Femur (tissue), 1 donor: ENCODE measurements around the gene LGI2.
"Not testable (repeated sequence)": the region's sequence is repeated elsewhere in the genome, so short reads cannot be mapped to it uniquely, and the experiment has no call there.

Experiments used
- DNase-seq: peaks from one replicate; pipeline ENCODE4 v3.0.0-alpha.2; 2017

LGI2 gene

GRCh38 chr4:25050370-25051078 is 19.8 kb upstream of the LGI2 start:
- DNase-seq = no peak

DNA sequence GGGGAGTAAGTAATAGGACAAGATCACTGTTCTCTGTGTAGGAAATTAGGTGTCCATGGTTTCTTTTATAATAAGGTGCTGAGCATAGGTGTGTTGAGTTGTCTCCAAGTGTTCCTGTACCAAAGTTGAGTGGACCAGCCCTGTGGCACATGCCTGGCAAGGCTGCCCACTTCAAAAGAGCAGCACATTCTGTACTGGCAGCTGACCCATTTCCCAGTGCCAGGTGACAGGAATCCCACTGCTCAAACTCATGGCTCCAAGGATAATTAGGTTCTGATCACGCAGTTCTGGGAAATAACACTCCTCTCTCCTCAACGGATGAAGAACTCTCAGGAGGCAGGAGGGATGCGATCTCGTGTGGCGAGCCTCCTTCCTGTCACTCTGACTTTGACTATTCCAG is 12.8 kb upstream of the LGI2 start:
- DNase-seq = no peak

DNA sequence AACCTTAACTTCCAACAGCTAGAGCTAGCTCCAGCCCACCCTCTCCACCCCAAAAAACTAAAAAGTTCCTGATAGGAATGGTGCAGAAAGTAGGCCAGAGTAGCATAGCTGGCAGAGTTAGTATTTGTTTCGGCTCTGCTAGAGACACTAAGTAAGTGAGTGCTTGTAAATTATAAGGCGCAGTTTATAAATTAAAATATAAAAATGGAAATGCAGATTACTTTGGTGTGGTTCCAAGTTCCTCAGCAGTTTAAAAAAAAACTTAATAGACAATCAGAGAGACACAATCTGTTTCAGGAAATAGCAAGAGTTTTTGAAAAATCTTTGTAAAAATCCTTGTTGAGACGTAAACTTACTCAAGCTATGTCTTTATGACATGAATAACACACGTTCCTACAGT is 2.8 kb upstream of the LGI2 start:
- no peak for DNase-seq

DNA sequence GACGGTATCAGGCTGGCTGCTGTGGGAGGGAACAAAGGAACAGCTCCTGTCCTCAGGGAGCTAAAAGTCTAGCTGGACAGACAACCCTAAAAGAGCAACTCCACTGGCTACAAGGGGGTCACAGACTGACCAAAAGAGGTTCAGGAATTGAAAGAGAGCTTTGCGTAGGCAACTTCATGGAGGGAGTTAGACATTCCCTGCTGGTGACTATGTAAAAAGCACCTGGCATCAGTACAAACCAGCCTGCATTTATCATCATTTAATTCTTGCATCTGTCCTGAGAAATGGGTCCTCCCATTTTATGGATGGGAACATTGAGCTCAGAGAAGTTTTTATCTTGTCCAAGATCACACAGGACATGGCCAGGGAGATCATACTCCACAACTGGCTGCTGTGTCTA is 1.4 kb upstream of the LGI2 start:
- no peak for DNase-seq

DNA sequence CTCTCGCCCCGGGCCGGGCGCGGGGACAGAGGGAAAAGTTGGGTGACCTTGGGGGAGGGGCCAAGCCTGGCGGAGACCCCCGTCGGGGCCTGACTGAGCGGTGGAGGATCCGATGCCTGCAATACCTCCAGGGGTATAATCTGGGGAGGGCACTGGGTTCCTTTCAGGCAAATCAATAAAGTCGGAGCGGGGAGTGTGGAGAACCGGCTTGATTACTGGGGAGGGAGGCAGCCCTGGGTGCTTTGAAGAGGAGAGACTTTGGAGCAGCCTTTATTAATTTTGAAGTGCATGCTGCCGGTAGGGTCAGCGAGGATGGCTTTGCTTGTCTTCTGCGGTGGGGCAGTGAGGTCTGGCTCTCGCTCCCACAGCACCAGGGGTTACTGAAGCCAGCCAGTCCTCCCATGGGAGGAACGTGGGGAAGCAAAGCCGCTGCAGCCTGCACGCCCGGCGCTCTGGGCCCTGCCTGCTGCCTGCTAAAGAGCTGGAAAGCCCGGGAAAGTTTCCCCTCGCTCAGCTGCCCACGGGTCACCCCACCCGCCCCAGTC is 403 bp upstream of the LGI2 start:
- DNase-seq = peak; percentile 61

GRCh38 chr4:25029479-25030276 is 1.1 kb downstream of the LGI2 start:
- no peak for DNase-seq

GRCh38 chr4:25028851-25029250 is 1.9 kb downstream of the LGI2 start:
- no peak for DNase-seq

GRCh38 chr4:25022766-25023165 is 8.0 kb downstream of the LGI2 start:
- no peak for DNase-seq

DNA sequence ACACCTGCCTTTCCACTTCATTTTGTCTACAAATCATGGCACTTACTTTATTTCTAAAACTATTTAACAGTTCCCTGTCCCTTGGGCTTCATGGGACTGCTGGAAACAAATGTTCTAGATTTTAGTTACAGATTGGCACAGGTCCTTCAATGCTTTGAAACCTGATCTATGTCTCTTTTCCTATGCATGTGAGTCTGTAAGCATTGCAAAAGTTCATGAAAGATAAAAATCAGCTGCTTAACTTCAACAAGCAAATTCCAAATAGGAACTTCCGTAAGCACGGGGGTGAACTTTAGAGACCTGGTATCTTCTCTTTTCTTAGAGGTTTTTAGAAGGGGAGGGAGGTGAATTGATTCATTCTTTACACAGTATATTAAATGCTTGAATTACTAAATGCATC is 9.5 kb downstream of the LGI2 start:
- DNase-seq = no peak

GRCh38 chr4:25020236-25020635 is 10.5 kb downstream of the LGI2 start:
- DNase-seq = no peak

DNA sequence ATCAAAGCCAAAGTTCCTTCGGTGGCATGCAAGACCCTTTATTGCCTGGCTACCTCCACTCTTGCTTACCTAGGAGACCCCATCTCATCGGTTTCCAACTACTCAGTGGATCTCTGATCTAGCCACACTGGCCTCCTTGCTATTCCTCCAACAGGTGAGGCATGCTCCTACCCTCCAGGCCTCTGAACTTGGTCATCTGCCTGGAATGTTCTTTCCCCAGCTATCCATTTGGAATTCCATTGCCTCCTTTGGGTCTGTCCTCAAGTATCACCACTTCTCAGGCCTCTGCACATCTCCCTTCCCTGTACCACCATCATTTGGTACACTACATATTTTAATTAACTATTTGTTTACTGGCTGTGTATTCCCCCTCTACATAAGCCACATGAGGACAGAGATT is 11.2 kb downstream of the LGI2 start:
- DNase-seq = no peak

DNA sequence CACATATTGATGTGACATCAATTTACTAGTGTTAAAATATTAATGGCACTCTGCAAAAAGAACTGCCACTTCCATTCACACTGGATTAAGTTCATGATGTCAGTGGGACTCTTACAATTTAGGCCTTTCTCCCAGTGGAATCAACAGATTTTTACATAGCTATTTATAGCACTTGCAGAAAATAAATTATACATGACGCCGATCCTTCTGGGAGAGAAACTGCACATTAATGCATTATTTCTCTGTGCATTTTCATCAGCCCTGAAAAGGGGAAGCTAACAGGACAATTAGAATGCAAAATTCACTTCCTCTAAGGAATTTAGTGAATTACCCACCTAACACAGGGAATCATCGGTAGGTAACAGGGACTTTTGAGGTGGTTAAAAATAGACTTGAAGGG is 15.7 kb downstream of the LGI2 start:
- DNase-seq = no peak

DNA sequence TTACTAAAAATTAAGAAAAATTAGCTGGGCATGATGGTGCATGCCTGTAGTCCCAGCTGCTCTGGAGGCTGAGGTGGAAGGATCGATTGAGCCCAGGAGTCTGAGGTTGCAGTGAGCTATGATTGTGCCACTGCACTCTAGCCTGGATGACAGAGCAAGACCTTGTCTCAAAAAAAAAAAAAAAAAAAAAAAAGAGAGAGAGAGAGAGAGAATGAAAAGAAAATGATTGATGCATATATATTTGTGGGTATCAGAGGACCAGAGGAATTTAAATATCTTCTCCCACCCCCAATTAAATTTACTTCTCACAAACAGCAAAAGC is 16.1 kb downstream of the LGI2 start:
- DNase-seq = not testable (repeated sequence)

DNA sequence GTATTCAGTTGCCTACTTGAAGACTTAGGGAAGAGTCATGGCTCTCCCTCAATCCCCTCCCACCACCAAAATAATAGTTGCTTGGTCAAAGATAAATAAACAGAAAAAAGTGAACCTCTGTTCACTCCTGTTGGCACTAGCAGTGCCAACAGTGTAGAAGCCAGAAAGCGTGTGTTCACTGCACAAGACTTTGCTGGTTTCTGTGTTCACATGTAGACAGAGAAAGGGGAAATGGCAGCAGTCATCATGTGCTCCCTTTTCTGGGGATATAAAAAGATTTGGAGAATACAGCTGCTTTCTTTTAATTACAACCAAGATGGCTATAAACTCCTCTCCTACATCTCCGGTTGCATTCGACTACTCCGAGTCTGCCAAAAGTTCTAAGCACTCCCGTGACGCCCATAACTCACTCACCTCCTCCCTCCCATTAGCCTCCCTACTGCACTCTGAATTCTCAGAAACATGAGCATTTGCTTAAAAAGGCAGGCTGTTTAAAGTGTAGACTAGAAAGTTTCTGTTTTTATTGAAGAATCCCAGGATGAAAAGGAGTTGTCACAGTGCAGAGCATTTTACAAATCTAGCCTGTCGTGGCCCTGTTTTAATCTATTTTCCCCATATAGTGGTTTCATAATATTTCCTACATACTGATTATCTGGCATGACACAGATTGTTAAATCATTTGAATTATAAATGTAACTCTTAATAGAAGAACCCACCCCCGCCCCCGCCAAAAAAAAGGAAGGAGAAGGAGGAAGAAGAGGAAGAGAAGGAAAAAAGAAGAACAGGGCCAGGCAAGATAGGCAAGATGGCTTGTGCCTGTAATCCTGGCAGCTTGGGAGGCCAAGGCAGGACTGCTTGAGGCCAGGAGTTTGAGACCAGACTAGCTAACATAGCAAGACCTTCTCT is 16.7 kb downstream of the LGI2 start:
- peak; percentile 92 for DNase-seq

GRCh38 chr4:25012655-25013054 is 18.1 kb downstream of the LGI2 start:
- peak; percentile 7 for DNase-seq

GRCh38 chr4:25011135-25011866 is 19.4 kb downstream of the LGI2 start:
- no peak for DNase-seq

GRCh38 chr4:25007598-25007997 is 23.1 kb downstream of the LGI2 start:
- DNase-seq = no peak

- DNase-seq = no peak
Measured at GRCh38 chr4:25002681-25003080, 28.1 kb downstream of the LGI2 start.

DNA sequence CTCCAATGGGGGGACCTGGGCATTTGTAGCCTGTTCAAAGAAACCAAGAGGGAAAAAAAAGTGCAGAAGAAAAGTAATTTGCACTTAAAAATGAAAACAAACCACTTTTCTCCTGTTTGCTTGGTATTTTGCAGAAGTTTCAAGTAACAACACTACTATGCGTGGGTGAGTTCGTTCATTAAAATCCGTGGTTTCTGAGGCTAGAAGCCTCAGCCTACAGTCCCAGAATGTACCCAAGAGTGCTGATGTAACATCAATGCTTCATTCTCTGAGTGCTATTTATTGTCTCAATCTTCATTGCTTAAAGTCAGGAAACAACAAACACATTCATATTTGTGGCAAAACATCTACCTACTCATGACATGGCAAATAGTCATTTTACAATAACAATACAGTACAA is 29.2 kb downstream of the LGI2 start:
- DNase-seq = no peak

- peak; percentile 35 for DNase-seq
Measured at GRCh38 chr4:25000639-25001038, 30.1 kb downstream of the LGI2 start.

- DNase-seq = peak; percentile 35
Measured at GRCh38 chr4:24999392-25000089, 31.2 kb downstream of the LGI2 start.

- no peak for DNase-seq
Measured at GRCh38 chr4:24995346-24995919, 35.3 kb downstream of the LGI2 start.
